Measurements from ENCODE around the gene GPR146. TPM values are rescaled to one million over a fixed set of nuclear protein-coding genes. Genes with fewer than 3 reads are reported as not detected.

The GPR146 gene
- total RNA-seq, 2 donors from 2014 or later, result 9.0 to 20.3 TPM

DNA sequence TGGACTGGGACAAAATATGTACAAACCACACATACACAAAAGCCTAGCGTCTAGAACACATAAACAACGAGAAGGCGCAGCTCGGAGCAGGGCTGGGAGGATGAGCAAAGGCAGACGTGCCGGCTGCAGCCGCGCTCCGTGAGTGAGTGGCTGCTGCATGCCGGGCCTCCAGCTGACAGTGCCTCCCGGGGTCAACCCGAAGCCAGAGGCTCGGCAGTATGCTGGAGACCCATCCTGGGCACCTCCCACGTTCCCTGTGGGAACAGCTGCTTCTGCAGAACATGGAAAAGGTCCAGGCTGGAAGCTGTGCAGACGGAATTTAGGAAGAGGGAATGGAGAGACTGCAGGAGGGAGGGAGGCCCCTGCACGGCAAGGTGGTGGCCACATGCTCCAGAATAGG is 3.6 kb upstream of the GPR146 start:
- peaks cover 14 to 19% of the 10 kb centered on the region in 2 donors for H3K4me1 ChIP-seq (ENCODE audit: control insufficient read depth in 1 of 2, low read depth in 2 of 2)
- ATAC-seq (ENCODE audit: insufficient number of reproducible peaks, low FRiP score, low read depth) (no peak), DNase-seq (ENCODE audit: low spot score) (no peak)
- no peaks in the 10 kb centered on the region for H3K27me3 ChIP-seq (replicated peaks; ENCODE audit: insufficient read depth)
- no peak overlapping the region for H3K4me3 ChIP-seq
- H3K27ac ChIP-seq, result no peak overlapping the region
- TF ChIP-seq CTCF (IDR thresholded peaks at IDR 0.05), result no peak
- H3K9me3 ChIP-seq, result no peaks in the 10 kb centered on the region
- H3K36me3 ChIP-seq, result no peaks in the 10 kb centered on the region

DNA sequence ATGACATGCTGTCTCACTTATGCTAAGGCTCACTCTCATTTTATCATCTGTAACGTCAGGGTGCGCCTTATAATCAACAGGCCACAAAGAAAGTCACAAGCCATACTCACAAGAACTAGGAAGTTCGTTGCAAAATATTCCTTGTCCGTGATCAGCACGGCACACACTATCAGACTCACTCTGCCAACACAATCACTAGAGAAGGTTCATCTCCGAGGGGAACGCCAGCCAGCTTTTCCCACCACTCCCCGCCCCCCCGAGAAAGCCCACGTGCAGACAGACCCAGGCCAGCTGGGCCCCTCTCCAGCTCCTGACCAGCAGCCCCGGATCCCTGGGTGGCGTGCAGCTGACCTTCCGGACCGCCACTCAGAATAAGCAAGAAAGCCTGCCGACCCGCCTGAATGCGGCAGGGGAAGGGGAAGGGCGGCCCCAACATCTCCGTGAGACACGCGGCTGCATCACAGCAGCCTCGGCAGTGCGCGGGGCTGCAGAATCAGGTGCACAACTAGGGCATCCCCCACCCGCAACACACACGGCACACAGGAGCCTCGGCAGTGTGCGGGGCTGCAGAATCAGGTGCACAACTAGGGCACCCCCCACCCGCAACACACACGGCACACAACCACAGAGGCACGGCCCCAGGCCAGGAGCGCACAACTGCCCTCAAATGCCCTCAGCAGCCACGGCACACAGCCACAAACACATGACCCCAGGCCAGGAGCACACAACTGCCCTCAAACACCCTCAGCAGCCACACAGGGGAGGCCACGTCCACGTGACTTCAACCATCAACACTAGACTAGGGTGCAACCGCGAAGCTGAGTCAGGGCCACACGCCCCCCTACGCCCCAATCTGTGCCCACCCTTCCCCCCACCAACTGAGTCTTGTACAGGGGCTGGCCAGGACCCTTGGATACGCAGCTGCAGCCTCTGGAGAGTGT is 2.5 kb upstream of the GPR146 start:
- H3K27ac ChIP-seq, result no peak overlapping the region
- no peak overlapping the region for H3K4me3 ChIP-seq
- ATAC-seq (ENCODE audit: insufficient number of reproducible peaks, low FRiP score, low read depth) (no peak), DNase-seq (ENCODE audit: low spot score) (no peak)
- H3K4me1 ChIP-seq (ENCODE audit: control insufficient read depth in 1 of 2, low read depth in 2 of 2), result peaks cover 14 to 19% of the 10 kb centered on the region in 2 donors
- no peaks in the 10 kb centered on the region for H3K9me3 ChIP-seq
- H3K36me3 ChIP-seq, result no peaks in the 10 kb centered on the region
- TF ChIP-seq CTCF (IDR thresholded peaks at IDR 0.05), result no peak
- H3K27me3 ChIP-seq (replicated peaks; ENCODE audit: insufficient read depth), result no peaks in the 10 kb centered on the region

DNA sequence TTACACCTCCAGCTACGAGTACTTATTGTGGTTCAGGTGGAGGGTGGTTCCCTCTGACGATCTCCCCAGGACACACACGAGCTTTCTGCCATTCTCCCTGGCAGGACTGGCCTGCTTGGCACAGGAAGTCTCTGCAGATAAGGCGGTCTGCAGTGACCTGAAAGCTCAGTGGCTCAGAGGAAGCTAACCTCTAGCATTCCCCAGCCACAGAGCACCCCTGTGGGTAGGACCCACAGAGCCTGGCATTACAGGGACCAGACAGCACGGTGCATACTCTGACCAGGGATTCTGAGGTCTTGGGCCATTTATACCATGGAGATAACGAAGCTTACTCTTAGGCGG is 1.9 kb upstream of the GPR146 start:
- Histone ChIP-seq H3K4me3 (no peak overlapping the region), H3K27me3 (replicated peaks; ENCODE audit: insufficient read depth) (no peaks in the 10 kb centered on the region), H3K9me3 (no peaks in the 10 kb centered on the region), H3K36me3 (no peaks in the 10 kb centered on the region), H3K27ac (peak overlapping the region in 1 of 2 donors; percentile 89), H3K4me1 (ENCODE audit: control insufficient read depth in 1 of 2, low read depth in 2 of 2) (peaks cover 14 to 19% of the 10 kb centered on the region in 2 donors)
- ATAC-seq (ENCODE audit: insufficient number of reproducible peaks, low FRiP score, low read depth), result no peak
- TF ChIP-seq CTCF (IDR thresholded peaks at IDR 0.05), result no peak
- DNase-seq (ENCODE audit: low spot score), result no peak

GRCh38 chr7:1043552-1044188 is 676 bp upstream of the GPR146 start:
- peak overlapping the region; percentile 87 for H3K4me3 ChIP-seq
- ATAC-seq (ENCODE audit: insufficient number of reproducible peaks, low FRiP score, low read depth) (no peak), DNase-seq (ENCODE audit: low spot score) (no peak)
- no peaks in the 10 kb centered on the region for H3K36me3 ChIP-seq
- no peak for TF ChIP-seq CTCF (IDR thresholded peaks at IDR 0.05)
- H3K4me1 ChIP-seq (ENCODE audit: control insufficient read depth in 1 of 2, low read depth in 2 of 2), result peaks cover 14 to 19% of the 10 kb centered on the region in 2 donors
- no peaks in the 10 kb centered on the region for H3K27me3 ChIP-seq (replicated peaks; ENCODE audit: insufficient read depth)
- no peaks in the 10 kb centered on the region for H3K9me3 ChIP-seq
- H3K27ac ChIP-seq, result peak overlapping the region; percentile 76 to 89

All from thoracic aorta (tissue), 2 donors.